Hematopoietic multipotent progenitor cell treated with erythropoietin and hydrocortisone succinate and interleukin-3 and kit ligand, for 15 days (in vitro differentiated cells): Measurements from ENCODE around the gene ANO10.
"Not testable (repeated sequence)": the region's sequence is repeated elsewhere in the genome, so short reads cannot be mapped to it uniquely, and the experiment has no call there.

Source experiments
- DNase-seq: peaks from one replicate; pipeline ENCODE4 v3.0.0-alpha.2; 2015; ENCODE audit warnings: low spot score

The ANO10 gene

GRCh38 chr3:43518515-43518914, 103.3 kb downstream of the ANO10 start:
- DNase-seq: not testable (repeated sequence)

DNA sequence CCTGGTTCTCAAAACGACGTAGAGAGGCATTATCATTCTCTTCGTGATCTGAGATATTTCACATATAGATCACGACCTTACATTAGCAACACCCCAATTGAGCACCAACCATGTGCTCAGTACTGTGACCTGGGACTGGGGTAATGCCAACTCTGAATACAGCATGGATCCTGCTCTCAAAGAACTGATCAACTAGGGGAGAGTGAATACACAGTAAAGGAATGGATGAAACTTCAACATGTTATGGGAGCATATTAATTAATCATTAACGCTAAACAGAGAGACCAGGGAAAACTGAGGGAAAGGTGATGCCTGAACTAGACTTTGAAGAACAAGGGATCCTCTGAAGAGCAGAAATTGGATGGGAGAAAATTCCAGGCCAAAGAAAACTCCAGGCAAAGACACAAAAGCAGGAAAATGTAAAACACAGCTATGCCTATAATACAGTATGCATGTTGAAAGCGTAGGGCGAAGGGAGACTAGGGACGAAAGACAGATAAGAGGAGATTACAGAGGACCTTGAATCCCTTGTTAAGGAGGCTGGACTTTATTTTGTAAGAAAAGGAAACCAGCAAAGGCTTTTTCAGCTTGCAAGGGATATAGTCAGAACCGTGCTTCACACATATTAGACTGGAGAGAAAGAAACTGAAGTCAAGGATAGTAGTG, 105.7 kb downstream of the ANO10 start:
- DNase-seq: no peak

- DNase-seq: no peak
Measured at GRCh38 chr3:43515208-43515917, 106.4 kb downstream of the ANO10 start.

DNA sequence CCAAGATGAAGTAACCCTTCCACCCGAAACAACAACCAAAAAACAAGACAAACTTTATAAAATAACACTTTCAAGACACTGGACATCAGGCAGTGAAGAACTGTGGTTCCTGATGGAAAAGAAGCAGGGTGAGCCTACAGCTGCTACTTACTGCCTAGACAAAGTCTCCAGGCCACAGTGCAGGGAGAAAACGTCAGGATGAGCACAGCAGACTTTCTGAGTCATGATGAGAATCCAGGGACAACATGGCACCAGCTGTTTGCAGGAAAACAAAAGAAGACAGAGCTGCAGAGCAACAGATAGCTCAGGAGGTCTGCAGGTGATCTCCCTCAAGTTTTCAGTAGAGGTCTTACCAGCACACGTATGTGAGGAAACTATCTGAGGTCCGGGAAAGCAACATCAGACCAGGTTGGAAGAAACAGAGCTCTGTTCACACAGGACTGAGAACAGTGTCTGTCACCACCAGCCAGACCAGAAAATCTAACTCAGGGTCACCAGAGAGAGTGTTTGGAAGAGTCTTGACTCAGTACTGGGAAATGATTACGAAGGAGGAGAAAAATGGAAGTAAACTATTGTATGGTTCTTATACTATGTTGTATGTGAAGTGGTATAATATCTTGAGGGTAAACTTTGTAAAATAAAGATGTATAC, 108.9 kb downstream of the ANO10 start:
- no peak for DNase-seq

DNA sequence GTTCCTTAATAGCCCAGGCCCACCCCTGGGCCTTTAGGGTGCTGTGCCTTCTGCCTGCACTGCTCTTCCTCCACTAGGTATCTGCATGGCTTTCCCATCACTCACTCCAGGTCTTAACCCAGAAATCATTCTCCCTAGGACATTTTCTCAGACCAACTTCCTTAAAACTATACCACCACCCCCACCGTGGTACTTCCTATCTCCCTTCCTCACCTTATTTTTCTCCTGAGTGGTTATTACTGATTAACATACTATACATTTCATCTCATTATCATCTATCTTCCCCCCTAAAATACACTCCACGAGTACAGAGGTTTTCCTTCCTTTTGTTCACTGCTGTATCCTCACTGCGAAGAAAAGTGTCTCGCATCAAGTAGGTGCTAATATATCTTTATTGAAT, 115.2 kb downstream of the ANO10 start:
- no peak for DNase-seq

- DNase-seq: no peak
Measured at GRCh38 chr3:43505351-43505750, 116.5 kb downstream of the ANO10 start.

GRCh38 chr3:43503067-43503728, 118.6 kb downstream of the ANO10 start:
- DNase-seq: peak; percentile 12

GRCh38 chr3:43499256-43499655, 122.6 kb downstream of the ANO10 start:
- DNase-seq: no peak

DNA sequence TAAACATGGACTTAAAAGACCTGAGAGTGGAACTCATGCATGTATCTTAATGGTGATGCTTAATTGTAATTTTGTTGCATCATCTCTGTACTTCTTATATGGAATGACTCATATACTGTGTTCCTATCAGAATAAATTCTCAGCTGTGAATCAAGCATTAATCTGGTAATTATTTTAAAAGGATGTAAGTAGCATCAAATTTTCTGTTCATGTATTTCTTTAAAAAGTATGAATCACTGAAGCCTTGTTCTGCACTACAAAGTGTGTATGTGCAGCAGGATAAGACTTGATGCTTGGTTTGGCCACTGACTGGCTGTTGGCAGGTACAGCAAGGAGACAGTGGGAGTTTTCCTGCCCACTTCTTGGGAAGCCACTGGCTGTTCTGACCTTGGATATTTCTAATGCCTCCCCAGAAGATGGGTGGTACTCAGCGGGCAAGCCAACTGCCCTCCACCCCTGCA, 123.9 kb downstream of the ANO10 start:
- DNase-seq: no peak

DNA sequence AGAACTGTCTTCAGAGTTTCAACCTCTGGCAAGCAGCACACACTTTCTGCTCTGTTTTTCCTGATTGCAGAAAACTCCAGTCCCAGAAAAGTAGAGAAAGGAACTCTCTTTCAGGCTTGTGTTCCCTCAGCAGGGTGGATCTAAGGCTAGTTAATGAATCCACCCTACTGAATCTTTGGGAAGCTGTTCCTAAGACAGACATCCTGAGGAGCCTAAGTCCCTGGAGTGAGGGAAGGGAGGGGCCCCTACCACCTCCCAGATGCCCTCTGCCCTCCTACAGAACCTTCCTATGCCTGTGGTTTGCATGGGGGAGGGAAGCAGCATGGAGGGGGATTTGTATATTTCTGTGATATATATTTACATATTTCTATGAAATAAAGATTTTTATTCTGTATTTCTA, 124.4 kb downstream of the ANO10 start:
- DNase-seq: no peak

DNA sequence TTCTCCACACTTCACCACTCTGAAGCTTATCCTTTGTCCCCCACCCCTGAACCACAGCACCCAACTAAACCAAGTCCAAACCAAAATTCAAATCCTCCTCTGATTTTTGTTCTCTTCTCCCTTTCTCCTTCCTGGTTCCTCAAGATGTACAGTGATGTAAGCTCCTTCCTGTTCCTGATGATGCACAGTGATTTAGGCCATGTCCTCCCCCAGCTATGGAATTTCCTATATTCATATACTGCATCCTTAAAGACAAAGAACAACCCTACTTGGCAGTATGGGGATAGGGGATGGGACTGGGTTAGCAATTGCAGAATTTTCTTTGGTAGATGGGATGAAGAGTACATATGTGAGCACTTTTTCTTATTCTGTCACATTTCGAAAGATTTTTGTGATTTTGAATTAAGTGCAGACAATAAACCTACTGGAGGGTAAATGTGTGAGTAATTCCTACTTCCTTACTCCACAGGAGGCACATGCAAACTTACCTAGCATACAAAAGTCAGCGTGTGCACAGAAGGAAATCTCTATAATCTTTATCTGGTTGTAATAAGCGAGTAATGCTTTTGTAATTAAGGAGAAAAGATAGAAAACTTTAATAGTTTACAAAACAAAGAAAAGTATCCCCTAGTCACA, 125.0 kb downstream of the ANO10 start:
- no peak for DNase-seq

GRCh38 chr3:43492932-43493331, 128.9 kb downstream of the ANO10 start:
- DNase-seq: not testable (repeated sequence)

GRCh38 chr3:43491807-43492206, 130.0 kb downstream of the ANO10 start:
- DNase-seq: not testable (repeated sequence)

- no peak for DNase-seq
Measured at GRCh38 chr3:43490640-43491185, 131.1 kb downstream of the ANO10 start.

GRCh38 chr3:43489930-43490329, 131.9 kb downstream of the ANO10 start:
- no peak for DNase-seq

DNA sequence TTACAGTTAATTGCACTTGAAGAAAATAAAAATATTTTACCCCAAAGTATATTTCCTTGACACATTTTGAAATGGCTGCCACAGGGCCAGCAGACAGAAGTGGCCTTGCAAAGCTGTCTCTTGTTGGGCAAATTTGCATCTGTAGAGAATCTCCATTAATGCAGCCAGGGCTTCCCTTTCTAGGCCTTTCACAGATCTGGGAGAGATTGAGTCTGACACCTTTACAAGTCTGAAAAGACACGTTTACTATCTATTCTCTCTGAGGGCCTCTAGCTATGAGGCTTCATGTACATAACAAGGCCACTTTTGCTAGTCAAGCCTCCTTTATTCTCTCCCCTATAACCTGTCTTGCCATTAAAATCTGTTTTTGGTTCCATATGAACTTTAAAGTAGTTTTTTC, 135.9 kb downstream of the ANO10 start:
- DNase-seq: no peak

GRCh38 chr3:43484926-43485488, 136.8 kb downstream of the ANO10 start:
- DNase-seq: no peak

DNA sequence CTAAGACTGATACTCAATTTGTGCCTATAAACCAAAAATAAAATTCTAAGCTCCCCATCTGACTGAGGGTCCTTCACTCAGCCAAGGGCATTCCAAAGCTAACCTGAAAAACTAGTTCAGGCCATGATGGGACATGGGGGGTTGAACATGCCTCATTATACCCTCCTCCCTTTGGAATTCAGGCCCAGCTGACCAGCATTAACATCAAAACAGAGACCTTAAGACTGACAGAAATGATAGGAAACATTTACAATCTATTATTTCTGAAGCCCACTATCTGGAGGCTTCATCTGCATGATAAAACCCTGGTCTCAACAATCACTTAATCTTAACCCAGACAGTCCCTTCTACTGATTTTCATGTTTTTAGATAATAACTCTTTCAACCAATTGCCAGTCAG, 140.4 kb downstream of the ANO10 start:
- no peak for DNase-seq

- DNase-seq: not testable (repeated sequence)
Measured at GRCh38 chr3:43478839-43479238, 143.0 kb downstream of the ANO10 start.

DNA sequence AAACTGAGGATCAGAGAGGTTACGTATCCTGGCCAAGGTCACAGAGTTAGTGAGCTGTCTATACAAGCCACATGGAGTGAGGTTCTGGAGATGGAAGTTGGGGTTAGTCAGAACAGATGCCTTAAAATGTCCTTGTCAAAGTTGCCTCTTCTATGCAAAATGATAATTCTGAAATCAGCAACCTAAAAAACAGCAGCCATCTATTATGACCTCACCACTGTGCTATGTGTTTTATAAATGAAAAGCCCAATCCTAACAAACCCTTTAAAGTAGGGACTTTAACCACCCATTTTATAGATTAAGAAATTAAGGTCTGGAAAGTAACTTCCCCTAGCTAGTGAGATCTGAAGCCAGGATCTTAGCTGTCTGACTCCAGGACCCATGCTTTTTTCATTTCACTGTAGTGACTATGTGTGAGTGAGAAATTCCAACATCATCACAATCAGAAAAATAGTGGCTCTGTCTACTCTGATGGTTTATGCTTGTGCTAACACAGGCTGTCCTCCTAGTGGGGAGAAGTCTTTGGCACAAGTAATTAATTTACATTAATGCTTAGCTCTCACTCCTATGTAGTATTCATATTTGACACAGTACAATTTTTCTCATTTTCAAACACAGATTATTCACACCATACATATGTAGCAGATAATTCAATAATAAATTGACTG, 143.6 kb downstream of the ANO10 start:
- no peak for DNase-seq

- DNase-seq: no peak
Measured at GRCh38 chr3:43477600-43477999, 144.2 kb downstream of the ANO10 start.
